ENCODE results near the gene CLEC16A. TPM values are rescaled to one million over a fixed set of nuclear protein-coding genes. Genes with fewer than 3 reads are reported as not detected.

The CLEC16A gene
- polyA plus RNA-seq, 3 donors, result 3.4 to 12.0 (median 5.8) TPM

DNA sequence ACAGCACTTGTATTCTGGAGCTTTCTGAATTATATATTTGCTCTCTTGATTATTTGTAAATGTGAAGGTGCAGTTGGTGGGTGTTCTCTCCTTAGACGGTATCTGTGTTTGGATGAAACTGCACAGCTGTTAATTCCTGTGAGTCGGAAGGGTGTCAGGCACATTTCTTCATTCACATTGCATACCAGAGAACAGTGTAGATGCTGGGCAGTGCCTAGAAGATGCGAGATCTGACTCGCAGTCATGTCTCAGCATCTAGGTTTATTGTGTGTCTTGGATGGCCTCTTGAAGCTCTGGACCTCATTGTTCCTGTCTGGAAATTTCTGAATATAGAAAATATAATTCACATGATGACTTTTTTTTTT lies 61.2 kb downstream of the CLEC16A start:
- TF ChIP-seq CTCF (IDR thresholded peaks at IDR 0.05), result no peak
- intact Hi-C loops (cut with micrococcal nuclease), result no loop called here
- Histone ChIP-seq H3K27ac (ENCODE audit: low read depth in 1 of 2, low read length in 2 of 2) (no peak overlapping the region), H3K36me3 (replicated peaks in 1 of 2; ENCODE audit: control insufficient read depth in 1 of 2, insufficient read depth in 2 of 2, low read length in 2 of 2) (peaks cover 33 to 89% of the 10 kb centered on the region in 2 donors), H3K9me3 (replicated peaks in 1 of 2; ENCODE audit: control insufficient read depth in 1 of 2, insufficient read depth in 1 of 2, low read length in 2 of 2) (no peaks in the 10 kb centered on the region), H3K9ac (ENCODE audit: insufficient read depth, low read length, poor library complexity, severe bottlenecking) (no peak overlapping the region), H3K79me2 (ENCODE audit: insufficient read depth, low read length) (no peaks in the 10 kb centered on the region), H4K20me1 (ENCODE audit: insufficient read depth, low read length) (no peaks in the 10 kb centered on the region), H3K4me2 (replicated peaks; ENCODE audit: extremely low read depth, low read length, poor library complexity, severe bottlenecking) (no peak overlapping the region), H3K27me3 (ENCODE audit: control insufficient read depth in 2 of 2, insufficient read depth in 2 of 2, low read length in 2 of 2) (no peaks in the 10 kb centered on the region), H3K4me1 (ENCODE audit: control insufficient read depth in 1 of 2, insufficient read depth in 2 of 2, low read length in 2 of 2) (no peaks in the 10 kb centered on the region), H3K4me3 (replicated peaks in 1 of 3; ENCODE audit: low read depth in 2 of 3, low read length in 3 of 3) (no peak overlapping the region), H2AFZ (ENCODE audit: insufficient read depth, low read depth, low read length, poor library complexity, severe bottlenecking) (no peak overlapping the region)
- no peak for DNase-seq
- Mint-ChIP-seq H3K4me3 (no peak overlapping the region), H3K36me3 (peaks cover 72% of the 10 kb centered on the region in 2 donors), H3K9me3 (no peaks in the 10 kb centered on the region), H3K27me3 (ENCODE audit: low read depth in 3 of 3) (peaks cover 0 to 2% (median 2%) of the 10 kb centered on the region in 3 donors), H3K27ac (peak overlapping the region in 2 of 7 donors; percentile 4 to 17), H3K4me1 (no peaks in the 10 kb centered on the region)
- WGBS (ENCODE audit: insufficient coverage), result 86% methylated on average over 1 of the region's 4 CpGs

DNA sequence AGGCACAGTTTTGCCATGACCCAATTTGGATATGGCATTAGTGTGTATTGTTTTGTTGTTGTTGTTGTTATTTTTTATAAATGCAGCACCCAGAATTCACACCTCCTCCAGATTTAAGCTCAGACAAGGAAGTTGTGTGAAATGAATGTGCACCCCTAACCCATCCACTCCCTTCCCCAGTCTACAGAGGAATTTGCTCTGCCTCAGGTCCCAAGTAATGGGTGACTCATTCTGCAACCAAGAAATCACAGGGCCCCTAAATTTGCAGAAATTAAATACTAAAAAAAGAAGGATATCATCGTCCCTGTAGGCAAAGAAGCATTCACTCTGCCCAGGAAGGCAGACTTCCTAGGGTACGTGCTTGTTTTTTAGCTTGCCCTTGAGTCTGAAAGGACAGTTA lies 62.3 kb downstream of the CLEC16A start:
- no peaks in the 10 kb centered on the region for H4K20me1 ChIP-seq (ENCODE audit: insufficient read depth, low read length)
- H3K79me2 ChIP-seq (ENCODE audit: insufficient read depth, low read length), result no peaks in the 10 kb centered on the region
- Mint-ChIP-seq H3K27me3 (ENCODE audit: low read depth in 3 of 3) (peaks cover 0 to 2% (median 2%) of the 10 kb centered on the region in 3 donors), H3K4me3 (no peak overlapping the region), H3K27ac (no peak overlapping the region), H3K4me1 (no peaks in the 10 kb centered on the region), H3K9me3 (no peaks in the 10 kb centered on the region), H3K36me3 (peaks cover 73 to 79% of the 10 kb centered on the region in 2 donors)
- H3K9me3 ChIP-seq (replicated peaks in 1 of 2; ENCODE audit: control insufficient read depth in 1 of 2, insufficient read depth in 1 of 2, low read length in 2 of 2), result no peaks in the 10 kb centered on the region
- WGBS (ENCODE audit: insufficient coverage), result no CpG with 5 or more reads among the region's 2 CpGs
- no peaks in the 10 kb centered on the region for H3K4me1 ChIP-seq (ENCODE audit: control insufficient read depth in 1 of 2, insufficient read depth in 2 of 2, low read length in 2 of 2)
- H3K4me2 ChIP-seq (replicated peaks; ENCODE audit: extremely low read depth, low read length, poor library complexity, severe bottlenecking), result no peak overlapping the region
- H2AFZ ChIP-seq (ENCODE audit: insufficient read depth, low read depth, low read length, poor library complexity, severe bottlenecking), result no peak overlapping the region
- H3K27ac ChIP-seq (ENCODE audit: low read depth in 1 of 2, low read length in 2 of 2), result no peak overlapping the region
- TF ChIP-seq CTCF (IDR thresholded peaks at IDR 0.05), result no peak
- intact Hi-C loops (cut with micrococcal nuclease), result no loop called here
- peaks cover 35 to 90% of the 10 kb centered on the region in 2 donors for H3K36me3 ChIP-seq (replicated peaks in 1 of 2; ENCODE audit: control insufficient read depth in 1 of 2, insufficient read depth in 2 of 2, low read length in 2 of 2)
- no peak overlapping the region for H3K9ac ChIP-seq (ENCODE audit: insufficient read depth, low read length, poor library complexity, severe bottlenecking)
- no peaks in the 10 kb centered on the region for H3K27me3 ChIP-seq (ENCODE audit: control insufficient read depth in 2 of 2, insufficient read depth in 2 of 2, low read length in 2 of 2)
- no peak for DNase-seq
- no peak overlapping the region for H3K4me3 ChIP-seq (replicated peaks in 1 of 3; ENCODE audit: low read depth in 2 of 3, low read length in 3 of 3)

Data from CD14-positive monocyte (primary cell).